Breast epithelium (tissue), 3 donors: Measurements from ENCODE around the gene CTTNBP2NL.

Experiments
- CTCF ChIP-seq, 3 donors: fragments of 450-650 bp; IDR thresholded peaks; one replicate each; pipeline ENCODE4 v1.5.1; 2016 to 2017; ENCODE audit warnings: antibody characterized with exemption in 3 of 3, mild to moderate bottlenecking in 3 of 3, moderate library complexity in 3 of 3
- POLR2A ChIP-seq: fragments of 450-650 bp; IDR thresholded peaks from one replicate; pipeline ENCODE4 v1.6.1; 2016; ENCODE audit warnings: antibody characterized with exemption, mild to moderate bottlenecking, moderate library complexity

DNA sequence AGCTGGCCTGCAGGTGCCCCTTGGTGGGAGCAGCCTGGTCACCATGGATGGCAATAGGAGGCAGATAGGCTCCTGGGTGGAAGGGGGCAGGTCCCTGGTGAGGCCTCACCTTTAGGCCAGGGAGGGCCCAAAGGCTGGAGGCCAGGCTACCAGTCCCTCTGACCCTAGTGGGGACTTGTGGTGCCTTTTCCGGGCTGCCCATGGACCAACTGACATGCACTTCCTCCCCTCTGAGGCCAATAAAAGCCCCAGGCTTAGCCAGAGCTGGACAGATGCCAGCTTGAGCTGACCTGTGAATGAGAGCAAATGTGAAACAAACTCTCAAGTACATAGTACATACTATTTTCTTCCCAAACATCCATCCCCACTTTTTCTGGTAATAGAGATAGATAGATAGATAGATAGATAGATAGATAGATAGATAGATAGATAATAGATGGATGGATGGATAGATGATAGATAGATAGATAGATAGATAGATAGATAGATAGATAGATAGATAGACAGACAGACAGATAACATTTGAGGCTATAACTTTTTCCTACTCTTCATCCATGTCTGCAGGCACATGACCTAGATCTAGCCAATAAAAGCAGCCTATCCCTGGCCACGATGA lies 9.2 kb upstream of the CTTNBP2NL start:
- no peak for TF ChIP-seq CTCF (IDR thresholded peaks at IDR 0.05)
- TF ChIP-seq POLR2A: no peak
